Thyroid gland (tissue), 4 donors: ENCODE measurements around the gene PSMD1. TPM values are rescaled to one million over a fixed set of nuclear protein-coding genes. Genes with fewer than 3 reads are reported as not detected.

Source experiments
- DNase-seq, 2 donors: peaks; one replicate each; pipeline ENCODE4 v3.0.0-alpha.2; 2019
- H3K27ac ChIP-seq, 3 donors: fragments of 200-600 bp; sonication (generic); 1 replicate in 2 of 3; 2 replicates in 1 of 3; pipeline ENCODE4 v1.5.1; 2016 to 2019; ENCODE audit warnings: mild to moderate bottlenecking in 1 of 3, moderate library complexity in 1 of 3
- H3K27me3 ChIP-seq: fragments of 200-600 bp; sonication (generic); one replicate; pipeline ENCODE4 v1.5.1; 2019
- H3K36me3 ChIP-seq, 2 donors: fragments of 200-600 bp; sonication (generic); one replicate each; pipeline ENCODE4 v1.5.1; 2016 to 2019
- H3K4me1 ChIP-seq, 2 donors: fragments of 200-600 bp; sonication (generic); one replicate each; pipeline ENCODE4 v1.5.1; 2017 to 2019
- H3K4me3 ChIP-seq, 3 donors: fragments of 200-600 bp; sonication (generic); replicated peaks in 1 of 3; 1 replicate in 2 of 3; 2 replicates in 1 of 3; pipeline ENCODE4 v1.5.1; 2016; ENCODE audit warnings: mild to moderate bottlenecking in 1 of 3
- H3K9me3 ChIP-seq: fragments of 200-600 bp; sonication (generic); one replicate; pipeline ENCODE4 v1.5.1; 2017
- CTCF ChIP-seq, 6 experiments: fragments of 200-600 bp in 3 of 6; fragments of 450-650 bp in 3 of 6; sonication (generic) in 3 of 6; IDR thresholded peaks; one replicate each; pipeline ENCODE4 v1.5.1; 2016 to 2019; ENCODE audit warnings: antibody characterized with exemption in 6 of 6, mild to moderate bottlenecking in 2 of 6, inconsistent platforms in 1 of 6, moderate library complexity in 1 of 6
- POLR2A ChIP-seq, 2 donors: fragments of 450-650 bp; IDR thresholded peaks; one replicate each; pipeline ENCODE4 v1.6.1; 2017; ENCODE audit warnings: antibody characterized with exemption in 2 of 2, mild to moderate bottlenecking in 2 of 2, moderate library complexity in 1 of 2
- WGBS, 2 donors: methylation state at CpG; one replicate each; pipeline ENCODE4 v1.1.5; 2017; 5-methylcytosine and 5-hydroxymethylcytosine counted together
- intact Hi-C: fragments of 100-400 bp; cut with DNase I; formaldehyde crosslinking; loops from one replicate; pipeline ENCODE4 v1.15.1; 2023
- total RNA-seq, 4 donors: library from RNA; depleted of rRNA; stranded (reverse); fragments of >200 nt; gene quantifications; one replicate each; pipeline ENCODE4 v1.2.3, GENCODE V29; 2016

PSMD1 gene
- 10 to 100 TPM; 60.2 to 98.7 (median 78.4) TPM for total RNA-seq

- H3K9me3 ChIP-seq, result no peaks in the 10 kb centered on the region
- peak within 1 kb of the TSS; percentile 82 to 98 (median 93) for H3K4me3 ChIP-seq
- H3K4me1 ChIP-seq, result peaks cover 22 to 30% of the 10 kb centered on the region in 2 donors
- peak; percentile 90 to 92 for DNase-seq
- TF ChIP-seq POLR2A (IDR thresholded peaks at IDR 0.05) (peak in 1 of 2 donors; percentile 45), CTCF (IDR thresholded peaks at IDR 0.05) (peak; percentile 92 to 96 (median 96))
- H3K36me3 ChIP-seq, result no peaks in the 10 kb centered on the region
- H3K27ac ChIP-seq, result peak within 1 kb of the TSS; percentile 83 to 99 (median 96)
- no peaks in the 10 kb centered on the region for H3K27me3 ChIP-seq
- intact Hi-C loops, result no loop called here
- WGBS, 2 donors, result 0 to 1% methylated on average over 18 to 26 of the region's 73 CpGs
Measured at GRCh38 chr2:231056453-231057416, at the start of gene PSMD1. PSMD1 (plus strand) TSS chr2:231056867; CDS start chr2:231057026, 159 bp downstream.

- TF ChIP-seq CTCF (IDR thresholded peaks at IDR 0.05) (no peak), POLR2A (IDR thresholded peaks at IDR 0.05) (no peak)
- intact Hi-C loops, result no loop called here
- no peaks in the 10 kb centered on the region for H3K9me3 ChIP-seq
- no peak overlapping the region for H3K4me3 ChIP-seq
- H3K36me3 ChIP-seq, result no peaks in the 10 kb centered on the region
- no peak overlapping the region for H3K27ac ChIP-seq
- DNase-seq, result no peak
- H3K4me1 ChIP-seq, result no peaks in the 10 kb centered on the region
- H3K27me3 ChIP-seq, result no peaks in the 10 kb centered on the region
- WGBS, 2 donors, result 71 to 74% methylated on average over 10 of the region's 10 CpGs
Measured at GRCh38 chr2:231007286-231008098, 49.2 kb upstream of the PSMD1 start.

GRCh38 chr2:231008131-231008530, 48.5 kb upstream of the PSMD1 start:
- 88 to 98% methylated on average over 6 of the region's 6 CpGs for WGBS, 2 donors
- DNase-seq, result no peak
- Histone ChIP-seq H3K9me3 (no peaks in the 10 kb centered on the region), H3K4me3 (no peak overlapping the region), H3K27me3 (no peaks in the 10 kb centered on the region), H3K4me1 (no peaks in the 10 kb centered on the region), H3K36me3 (no peaks in the 10 kb centered on the region), H3K27ac (no peak overlapping the region)
- TF ChIP-seq CTCF (IDR thresholded peaks at IDR 0.05), result no peak
- no peak for TF ChIP-seq POLR2A (IDR thresholded peaks at IDR 0.05)
- intact Hi-C loops, result no loop called here

GRCh38 chr2:231009236-231009919, 47.3 kb upstream of the PSMD1 start:
- H3K27ac ChIP-seq, result no peak overlapping the region
- no peaks in the 10 kb centered on the region for H3K27me3 ChIP-seq
- no peak overlapping the region for H3K4me3 ChIP-seq
- TF ChIP-seq POLR2A (IDR thresholded peaks at IDR 0.05) (no peak), CTCF (IDR thresholded peaks at IDR 0.05) (no peak)
- WGBS, 2 donors, result 48 to 53% methylated on average over 8 to 14 of the region's 14 CpGs
- DNase-seq, result no peak
- H3K9me3 ChIP-seq, result no peaks in the 10 kb centered on the region
- intact Hi-C loops, result no loop called here
- no peaks in the 10 kb centered on the region for H3K36me3 ChIP-seq
- no peaks in the 10 kb centered on the region for H3K4me1 ChIP-seq
